ENCODE measurements around the gene COL11A1. TPM values are rescaled to one million over a fixed set of nuclear protein-coding genes. Genes with fewer than 3 reads are reported as not detected.

Gene COL11A1
- total and polyA plus RNA-seq, 9 of the 15 experiments (the other 6 are each of a cell fraction or from before 2014, with no cell fraction given), result 0.07 TPM; not detected in 8

GRCh38 chr1:102861247-102861646, 247.1 kb downstream of the COL11A1 start (continued):
- TF ChIP-seq KDM1A (IDR thresholded peaks at IDR 0.05) (no peak), GTF2E2 (tag; IDR thresholded peaks at IDR 0.05) (no peak)

GRCh38 chr1:102858695-102859094, 249.6 kb downstream of the COL11A1 start:
- Histone ChIP-seq H2AFZ (ENCODE audit: low read depth, low read length) (no peak overlapping the region), H3K4me2 (ENCODE audit: insufficient read depth, low read length) (no peak overlapping the region), H3K4me1 (replicated peaks in 1 of 2; ENCODE audit: control insufficient read depth in 2 of 2, insufficient read depth in 2 of 2, low read length in 2 of 2) (no peaks in the 10 kb centered on the region), H3K9me3 (replicated peaks; ENCODE audit: control insufficient read depth, insufficient read depth, low read depth, low read length) (no peaks in the 10 kb centered on the region; the same call in 1 of the 2 replicates), H4K20me1 (replicated peaks; ENCODE audit: control insufficient read depth, insufficient read depth, low read length) (no peaks in the 10 kb centered on the region), H3K79me2 (ENCODE audit: control insufficient read depth, insufficient read depth, low read length) (no peaks in the 10 kb centered on the region), H3K9me1 (ENCODE audit: control insufficient read depth, insufficient read depth, low read length) (no peaks in the 10 kb centered on the region), H3K9ac (ENCODE audit: insufficient read depth in 1 of 2, low read depth in 2 of 2, low read length in 2 of 2) (no peak overlapping the region), H3K36me3 (ENCODE audit: control insufficient read depth, insufficient read depth, low read length) (no peaks in the 10 kb centered on the region), H3K4me3 (no peak overlapping the region), H3K27ac (ENCODE audit: extremely low read depth, low read depth, low read length) (no peak overlapping the region), H3K27me3 (ENCODE audit: control insufficient read depth in 2 of 2, insufficient read depth in 2 of 2, low read length in 2 of 2) (no peaks in the 10 kb centered on the region)
- FAIRE-seq (no peak), DNase-seq (ENCODE audit: extremely low read depth in 1 of 4, low spot score in 3 of 4) (no peak), ATAC-seq (no peak)
- ChIA-PET CTCF (ENCODE audit: low intra/inter-chr PET ratio) (no interaction called here), POLR2A (no interaction called here)
- BruUV-seq (replicated peaks), result no TSS peak
- in situ Hi-C loops (cut with MboI), result no loop called here
- intact Hi-C loops (cut with micrococcal nuclease), result no loop called here
- TF ChIP-seq RBM22 (IDR thresholded peaks at IDR 0.05; ENCODE audit: low read depth, low read length, poor library complexity, severe bottlenecking) (no peak), SIRT6 (IDR thresholded peaks at IDR 0.05; ENCODE audit: low read depth, low read length) (no peak), NR0B1 (IDR thresholded peaks at IDR 0.05; ENCODE audit: partially characterized antibody) (no peak), CREM (IDR thresholded peaks at IDR 0.05; ENCODE audit: low read depth) (no peak), GTF2A2 (tag; IDR thresholded peaks at IDR 0.05) (no peak), PTTG1 (tag; IDR thresholded peaks at IDR 0.05; ENCODE audit: low read depth) (no peak), NFE2L1 (tag; IDR thresholded peaks at IDR 0.05; ENCODE audit: borderline replicate concordance, low read depth) (no peak), SP1 (CRISPR knock-in tag; IDR thresholded peaks at IDR 0.05) (no peak), TCFL5 (CRISPR knock-in tag; conservative IDR thresholded peaks at IDR 0.05) (no peak), ZNF165 (CRISPR knock-in tag; IDR thresholded peaks at IDR 0.05; ENCODE audit: borderline replicate concordance) (no peak), REST (IDR thresholded peaks at IDR 0.05; ENCODE audit: borderline replicate concordance) (no peak), REST (CRISPR knock-in tag; IDR thresholded peaks at IDR 0.05; ENCODE audit: low read depth) (no peak), MCM3 (IDR thresholded peaks at IDR 0.05) (no peak)
